Occipital lobe (tissue), 2 donors: Measurements from ENCODE around the gene AHCYL2. TPM values are rescaled to one million over a fixed set of nuclear protein-coding genes. Genes with fewer than 3 reads are reported as not detected.

Experiments used
- DNase-seq: peaks from one replicate; lab custom pipeline; 2025; lab: John Stamatoyannopoulos, UW
- total RNA-seq: library from RNA; depleted of rRNA; stranded (reverse); fragments of >200 nt; gene quantifications from one replicate; pipeline ENCODE4 v1.2.3, GENCODE V29; 2014

The AHCYL2 gene
- total RNA-seq = 22.8 TPM

DNA sequence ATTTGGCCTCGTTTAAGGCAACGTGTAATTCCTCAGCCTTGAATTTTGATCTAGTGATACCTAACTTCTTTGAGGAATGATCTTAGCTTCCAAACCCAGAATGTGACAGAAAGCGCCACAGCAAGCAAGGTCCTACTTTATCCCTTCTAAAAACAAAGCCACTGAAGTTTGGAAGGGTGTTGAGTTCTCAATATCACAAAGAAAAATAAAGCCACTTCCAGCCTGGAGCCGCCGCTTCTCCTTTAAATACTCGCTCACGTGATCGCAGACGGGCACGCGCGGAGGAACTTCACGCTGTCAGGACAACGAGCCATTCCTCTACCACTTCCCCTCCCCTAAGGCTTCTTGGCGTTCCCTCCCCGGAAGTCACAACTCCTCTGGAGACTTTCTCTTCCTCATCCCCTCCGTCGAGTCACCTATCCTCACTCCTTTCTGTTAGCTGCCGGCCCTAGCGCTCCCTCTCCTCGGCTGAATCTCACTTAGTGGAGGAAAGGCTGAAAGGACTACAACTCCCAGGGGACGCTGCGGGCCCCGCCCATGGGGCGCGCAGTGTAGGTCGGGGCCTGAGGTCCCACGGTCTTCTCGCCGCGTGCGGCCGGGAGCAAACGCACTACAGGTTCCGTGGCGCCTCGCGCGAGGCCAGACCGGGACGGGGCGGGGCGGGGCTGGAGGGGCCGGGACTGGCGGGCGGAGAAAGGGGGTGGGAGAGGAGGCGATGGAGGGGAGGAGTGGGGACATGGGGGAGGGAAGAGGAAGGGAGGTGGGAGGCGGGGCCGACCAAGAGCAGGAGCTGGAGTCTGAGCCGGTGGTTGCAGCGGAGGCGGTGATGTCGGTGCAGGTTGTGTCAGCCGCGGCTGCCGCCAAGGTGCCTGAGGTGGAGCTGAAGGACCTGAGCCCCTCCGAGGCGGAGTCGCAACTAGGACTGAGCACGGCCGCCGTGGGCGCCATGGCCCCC lies at the start of gene AHCYL2:
Gene AHCYL2 (plus strand): TSS at position 780 of the 955 bp plus-strand sequence.
- DNase-seq = peak; percentile 99

DNA sequence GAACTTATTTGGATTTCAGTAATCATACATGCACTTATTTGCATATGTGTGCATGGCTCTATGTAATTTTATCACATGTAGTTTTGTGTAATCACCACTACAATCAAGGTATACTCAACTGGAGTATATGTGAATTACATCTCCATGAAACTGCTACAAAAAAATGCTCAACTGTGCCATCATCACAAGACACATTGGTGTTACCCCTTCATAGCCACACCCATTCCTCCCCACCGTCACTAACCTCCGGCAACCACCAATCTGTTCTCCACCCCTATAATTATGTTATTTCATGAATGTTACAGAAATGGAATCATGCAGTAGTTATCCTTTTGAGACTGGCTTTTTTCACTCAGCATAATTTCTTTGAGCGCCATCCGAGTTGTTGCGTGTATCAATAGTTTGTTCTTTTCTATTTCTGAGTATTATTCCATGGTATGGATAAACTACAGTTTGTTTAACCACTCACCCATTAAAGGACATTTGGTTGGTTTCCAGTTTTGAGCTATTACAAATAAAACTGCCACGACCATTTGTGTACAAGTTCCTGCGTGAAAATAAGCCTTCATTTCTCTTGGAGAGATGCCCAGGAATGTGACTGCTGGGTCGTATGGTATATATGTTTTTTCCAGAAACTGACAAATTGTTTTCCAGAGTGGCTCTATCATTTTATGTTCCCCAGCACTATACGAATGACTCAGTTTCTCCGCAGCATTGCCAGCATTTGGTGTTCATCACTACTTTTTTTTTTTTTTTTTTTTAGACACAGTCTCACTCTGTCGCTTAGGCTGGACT lies 47.7 kb upstream of the AHCYL2 start:
- no peak for DNase-seq

DNA sequence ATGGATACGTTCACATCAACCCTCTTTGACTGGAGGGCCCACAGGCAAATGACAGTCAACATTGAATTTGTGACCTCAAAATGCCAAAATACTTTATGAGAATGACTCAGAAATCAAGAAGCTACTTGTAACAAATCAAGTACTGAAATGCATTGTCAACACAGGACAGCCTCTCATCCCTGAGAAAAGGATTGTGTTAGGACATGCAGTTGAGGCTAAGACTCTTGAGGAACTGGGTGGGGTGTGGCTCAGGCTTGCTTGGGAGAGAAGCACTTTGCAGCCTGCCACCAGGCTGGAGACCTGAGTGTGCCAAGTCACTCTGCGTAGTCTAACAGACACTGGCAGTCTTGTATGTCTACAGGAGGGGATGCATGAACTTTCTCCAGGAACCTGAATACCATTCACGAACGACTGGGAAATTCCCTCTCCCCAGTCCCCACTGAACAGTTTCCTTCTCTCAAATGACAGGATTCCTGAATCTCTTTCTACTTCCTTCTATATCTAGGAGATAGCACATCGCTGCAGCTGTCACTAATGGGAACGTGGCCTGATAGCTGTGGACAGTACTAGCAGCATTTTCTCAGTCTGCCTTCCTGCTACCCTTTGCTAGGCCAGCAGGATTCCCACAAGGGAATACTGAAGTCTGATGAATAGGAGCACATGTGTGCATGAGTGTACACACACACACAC lies 39.7 kb upstream of the AHCYL2 start:
- DNase-seq = no peak

GRCh38 chr7:129186749-129187260 lies 38.0 kb upstream of the AHCYL2 start:
- DNase-seq = no peak

DNA sequence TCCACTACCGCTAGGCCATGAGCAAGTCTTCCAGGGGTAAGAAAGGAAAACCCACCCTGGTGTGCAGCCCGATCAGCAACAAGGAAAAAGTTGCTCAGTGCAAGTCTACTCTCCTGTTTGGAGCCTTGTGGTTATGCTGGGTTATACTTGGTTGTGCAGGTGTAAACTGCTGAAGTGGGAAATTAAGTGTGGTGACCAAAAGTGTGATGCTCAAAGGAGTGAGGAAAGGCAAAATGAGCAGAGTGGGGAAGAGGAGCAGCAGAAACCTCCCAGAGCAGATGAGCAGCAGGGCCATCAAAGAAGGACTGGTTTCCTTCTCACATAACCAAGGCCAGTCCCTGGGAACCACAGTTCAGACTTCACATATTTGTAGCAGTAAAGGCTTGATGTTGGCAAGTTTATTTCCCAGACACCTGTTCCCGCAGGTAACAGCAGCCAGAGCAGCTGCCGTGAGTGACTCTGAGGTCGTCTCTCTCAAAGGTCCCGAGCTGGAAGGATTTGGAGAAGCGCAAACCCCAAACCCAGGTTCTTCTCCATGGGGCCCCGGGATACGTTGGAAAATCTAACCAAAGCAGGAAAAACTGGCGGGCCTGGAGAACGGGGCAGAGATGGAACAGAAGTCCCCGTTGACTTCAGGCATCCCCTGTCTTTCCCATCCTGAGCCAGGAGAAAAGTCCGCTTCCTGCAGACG lies 37.0 kb upstream of the AHCYL2 start:
- no peak for DNase-seq

DNA sequence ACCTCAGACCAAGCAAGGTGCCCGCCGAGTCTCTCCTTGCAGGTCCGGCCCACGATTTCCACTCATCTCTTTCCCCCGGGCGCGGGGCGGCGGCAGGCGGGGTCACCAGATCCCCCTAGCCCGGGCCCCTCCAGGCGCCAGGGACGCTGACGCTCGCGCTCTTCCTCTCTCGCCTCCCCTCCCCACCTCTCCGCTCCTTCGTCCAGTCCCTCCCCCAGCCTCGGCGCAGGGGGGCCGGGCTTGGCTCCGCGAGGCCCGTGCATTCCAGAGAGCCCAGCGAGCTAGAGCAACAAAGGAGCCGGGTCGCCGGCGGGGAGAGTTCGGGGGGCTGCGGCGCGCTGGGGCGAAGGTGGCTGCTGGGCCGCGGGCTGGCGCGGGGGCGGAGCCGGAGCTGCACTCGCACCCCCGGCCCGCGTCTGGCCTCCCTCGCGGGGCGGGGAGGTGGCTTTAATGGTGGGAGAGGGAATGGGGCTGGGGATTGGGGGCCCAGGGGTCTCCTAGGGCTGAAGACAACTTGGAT lies 36.4 kb upstream of the AHCYL2 start, which contains the start of gene SMO:
Gene SMO (plus strand): TSS at position 262 of the 520 bp plus-strand sequence. CDS start 519 bp downstream, outside the sequence.
- no peak for DNase-seq

DNA sequence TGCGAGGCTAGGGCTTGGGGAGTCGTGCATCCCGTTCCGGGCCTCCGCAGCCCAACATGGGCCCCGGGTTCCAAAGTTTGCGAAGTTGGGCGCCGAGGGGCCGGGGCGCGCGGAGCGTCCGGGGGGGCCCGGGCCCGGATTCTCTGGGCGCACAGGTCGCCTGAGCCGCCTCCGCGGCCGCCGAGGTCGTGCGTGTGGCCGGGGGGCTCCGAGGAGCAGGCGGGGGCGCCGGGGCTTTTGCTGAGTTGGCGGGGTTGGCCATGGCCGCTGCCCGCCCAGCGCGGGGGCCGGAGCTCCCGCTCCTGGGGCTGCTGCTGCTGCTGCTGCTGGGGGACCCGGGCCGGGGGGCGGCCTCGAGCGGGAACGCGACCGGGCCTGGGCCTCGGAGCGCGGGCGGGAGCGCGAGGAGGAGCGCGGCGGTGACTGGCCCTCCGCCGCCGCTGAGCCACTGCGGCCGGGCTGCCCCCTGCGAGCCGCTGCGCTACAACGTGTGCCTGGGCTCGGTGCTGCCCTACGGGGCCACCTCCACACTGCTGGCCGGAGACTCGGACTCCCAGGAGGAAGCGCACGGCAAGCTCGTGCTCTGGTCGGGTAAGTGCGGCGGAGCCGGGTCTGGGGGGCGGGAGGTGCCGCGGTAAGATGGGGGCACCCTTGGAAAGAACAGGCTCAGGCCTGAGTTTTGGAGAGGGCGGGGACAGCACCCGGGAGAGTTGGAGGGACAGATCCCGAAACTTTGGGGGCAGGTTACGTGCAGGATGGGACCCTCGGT lies 35.8 kb upstream of the AHCYL2 start:
- no peak for DNase-seq

DNA sequence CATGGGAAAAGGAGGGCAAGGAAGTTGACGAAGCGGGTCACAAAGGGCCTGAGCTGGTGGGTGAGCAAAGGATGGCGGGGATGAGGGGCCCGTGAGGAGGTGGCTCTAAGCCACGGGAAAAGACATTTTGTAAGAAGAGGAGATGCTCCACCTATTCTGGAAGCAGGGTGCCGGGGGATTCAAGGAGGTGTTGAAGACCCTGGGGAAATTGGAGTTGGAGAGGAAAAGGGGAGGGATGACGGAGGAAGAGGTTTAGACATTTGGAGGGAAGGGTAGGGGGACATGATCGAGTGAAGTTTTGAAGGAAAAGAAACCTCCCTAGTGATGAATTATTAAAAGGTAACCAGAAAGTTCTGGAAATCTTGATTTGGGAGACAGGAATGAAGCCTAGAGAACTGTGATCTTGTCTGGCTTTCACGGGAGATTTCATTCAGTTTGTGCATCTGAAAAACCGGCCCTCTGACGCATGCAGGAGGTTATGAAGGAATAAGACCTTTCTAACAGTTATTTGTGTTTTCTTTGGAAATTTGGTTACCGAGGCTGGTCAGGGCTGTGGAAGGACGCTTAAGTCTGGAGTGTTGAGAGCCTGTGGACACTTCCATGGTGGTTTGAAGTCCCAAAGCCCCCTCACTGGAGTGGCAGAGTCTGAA lies 35.0 kb upstream of the AHCYL2 start:
- no peak for DNase-seq

DNA sequence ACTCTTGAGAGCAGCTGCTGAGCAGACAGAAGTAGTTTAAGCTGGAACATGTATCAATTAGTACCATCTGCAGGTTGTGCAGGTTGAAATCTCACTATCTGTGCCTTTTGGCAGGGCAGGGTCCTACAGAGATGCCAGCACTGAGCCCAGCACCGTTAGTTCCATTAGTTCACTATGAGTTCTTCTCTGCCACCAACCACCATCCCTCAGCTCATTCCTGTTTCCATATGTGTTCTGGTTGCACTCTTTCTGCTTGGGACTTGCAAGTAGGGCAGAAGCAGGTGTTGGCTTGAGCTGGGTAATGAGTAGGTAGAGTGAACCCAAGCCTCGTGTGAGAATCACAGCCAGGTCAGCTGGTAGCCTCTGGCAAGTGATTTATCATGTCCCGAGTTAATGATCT lies 33.6 kb upstream of the AHCYL2 start:
- no peak for DNase-seq

GRCh38 chr7:129193892-129194291 lies 30.9 kb upstream of the AHCYL2 start:
- no peak for DNase-seq

GRCh38 chr7:129197771-129198170 lies 27.1 kb upstream of the AHCYL2 start:
- no peak for DNase-seq

DNA sequence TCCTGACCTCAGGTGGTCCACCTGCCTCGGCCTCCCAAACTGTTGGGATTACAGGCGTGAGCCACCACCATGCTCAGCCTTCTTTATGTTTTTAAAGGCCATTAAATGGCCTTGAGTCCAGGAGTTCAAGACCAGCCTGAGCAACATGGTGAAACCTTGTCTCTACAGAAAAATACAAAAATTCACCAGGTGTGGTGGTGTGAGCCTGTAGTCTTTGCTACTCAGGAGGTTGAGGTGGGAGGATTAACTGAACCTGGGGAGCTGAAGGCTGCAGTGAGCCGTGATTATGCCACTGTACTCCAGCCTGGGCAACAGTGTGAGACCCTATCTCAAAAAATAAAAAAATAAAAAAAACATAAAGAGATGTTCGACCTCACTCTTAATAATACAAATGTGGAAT lies 25.4 kb upstream of the AHCYL2 start:
- no peak for DNase-seq

DNA sequence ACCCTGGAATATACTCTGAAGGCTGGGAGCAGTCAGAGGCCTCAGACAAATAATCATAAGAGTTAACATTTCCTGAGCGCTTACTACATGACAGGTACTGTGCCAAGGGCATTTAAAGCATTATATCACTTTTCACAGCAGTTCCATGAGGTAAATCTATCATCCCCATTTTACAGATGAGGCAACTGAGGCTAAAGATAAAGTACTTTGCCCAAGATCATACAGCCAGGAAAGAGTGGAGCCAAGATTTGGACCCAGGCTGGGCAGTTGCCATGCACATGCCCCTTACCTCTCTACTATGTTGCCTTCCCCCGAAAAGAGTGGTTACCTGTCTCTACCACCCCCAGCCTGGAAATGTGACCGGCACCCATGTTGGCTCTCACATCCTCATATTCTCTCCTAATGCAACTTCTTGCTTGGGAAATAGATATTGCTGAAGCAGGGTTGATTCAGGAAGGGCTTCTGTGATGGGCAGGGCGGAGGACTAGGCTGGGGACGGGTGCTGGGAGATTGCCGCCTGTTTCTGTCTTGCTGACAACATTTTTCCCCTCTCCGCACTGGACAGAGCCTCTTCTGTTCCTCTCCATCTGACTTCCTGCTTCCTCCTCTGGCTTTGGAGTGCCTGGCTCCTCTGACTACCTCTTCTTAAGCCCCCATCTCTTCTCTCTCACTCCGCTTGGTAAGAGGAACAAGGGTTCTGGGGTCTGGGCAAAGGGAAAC lies 22.6 kb upstream of the AHCYL2 start:
- no peak for DNase-seq

DNA sequence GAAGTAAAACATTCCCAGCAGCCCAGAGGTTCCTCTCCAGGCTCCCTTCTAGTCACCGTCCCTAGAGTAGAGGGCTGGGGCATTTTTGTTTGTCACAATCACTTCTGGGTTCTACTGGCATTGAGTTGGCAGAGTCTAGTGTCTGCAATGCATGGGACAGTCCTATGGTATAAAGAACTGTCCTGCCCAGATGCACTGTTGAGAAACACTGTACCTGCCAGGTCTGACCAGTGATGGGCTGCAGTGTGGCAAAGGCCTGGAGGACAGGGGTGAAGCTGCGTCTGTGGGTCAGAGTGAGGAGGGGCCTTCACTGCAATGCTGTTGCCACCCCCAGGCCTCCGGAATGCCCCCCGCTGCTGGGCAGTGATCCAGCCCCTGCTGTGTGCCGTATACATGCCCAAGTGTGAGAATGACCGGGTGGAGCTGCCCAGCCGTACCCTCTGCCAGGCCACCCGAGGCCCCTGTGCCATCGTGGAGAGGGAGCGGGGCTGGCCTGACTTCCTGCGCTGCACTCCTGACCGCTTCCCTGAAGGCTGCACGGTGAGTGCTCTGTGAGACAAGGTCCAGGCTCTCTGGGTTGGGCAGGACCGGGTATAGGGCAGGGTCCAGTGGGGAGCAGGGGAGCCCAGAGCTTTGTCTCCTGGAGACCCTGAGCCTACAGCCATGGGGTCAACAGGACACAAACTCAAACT lies 21.6 kb upstream of the AHCYL2 start:
- DNase-seq = no peak

DNA sequence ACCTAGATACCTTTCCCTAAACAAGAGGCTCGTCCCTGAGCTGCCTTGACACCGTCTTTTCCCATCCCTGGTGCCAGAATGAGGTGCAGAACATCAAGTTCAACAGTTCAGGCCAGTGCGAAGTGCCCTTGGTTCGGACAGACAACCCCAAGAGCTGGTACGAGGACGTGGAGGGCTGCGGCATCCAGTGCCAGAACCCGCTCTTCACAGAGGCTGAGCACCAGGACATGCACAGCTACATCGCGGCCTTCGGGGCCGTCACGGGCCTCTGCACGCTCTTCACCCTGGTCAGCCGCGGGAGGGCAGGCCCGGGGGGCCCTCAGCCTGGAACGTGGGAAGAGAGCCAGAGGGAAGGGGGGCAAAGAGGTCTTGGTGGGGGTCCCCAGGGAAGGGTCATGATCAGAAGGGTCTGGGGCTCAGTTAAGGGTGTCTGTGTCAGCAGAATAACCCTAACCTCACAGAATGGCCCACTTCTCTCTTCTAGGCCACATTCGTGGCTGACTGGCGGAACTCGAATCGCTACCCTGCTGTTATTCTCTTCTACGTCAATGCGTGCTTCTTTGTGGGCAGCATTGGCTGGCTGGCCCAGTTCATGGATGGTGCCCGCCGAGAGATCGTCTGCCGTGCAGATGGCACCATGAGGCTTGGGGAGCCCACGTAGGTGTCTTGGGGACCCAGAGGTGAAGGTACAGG lies 19.6 kb upstream of the AHCYL2 start:
- no peak for DNase-seq

DNA sequence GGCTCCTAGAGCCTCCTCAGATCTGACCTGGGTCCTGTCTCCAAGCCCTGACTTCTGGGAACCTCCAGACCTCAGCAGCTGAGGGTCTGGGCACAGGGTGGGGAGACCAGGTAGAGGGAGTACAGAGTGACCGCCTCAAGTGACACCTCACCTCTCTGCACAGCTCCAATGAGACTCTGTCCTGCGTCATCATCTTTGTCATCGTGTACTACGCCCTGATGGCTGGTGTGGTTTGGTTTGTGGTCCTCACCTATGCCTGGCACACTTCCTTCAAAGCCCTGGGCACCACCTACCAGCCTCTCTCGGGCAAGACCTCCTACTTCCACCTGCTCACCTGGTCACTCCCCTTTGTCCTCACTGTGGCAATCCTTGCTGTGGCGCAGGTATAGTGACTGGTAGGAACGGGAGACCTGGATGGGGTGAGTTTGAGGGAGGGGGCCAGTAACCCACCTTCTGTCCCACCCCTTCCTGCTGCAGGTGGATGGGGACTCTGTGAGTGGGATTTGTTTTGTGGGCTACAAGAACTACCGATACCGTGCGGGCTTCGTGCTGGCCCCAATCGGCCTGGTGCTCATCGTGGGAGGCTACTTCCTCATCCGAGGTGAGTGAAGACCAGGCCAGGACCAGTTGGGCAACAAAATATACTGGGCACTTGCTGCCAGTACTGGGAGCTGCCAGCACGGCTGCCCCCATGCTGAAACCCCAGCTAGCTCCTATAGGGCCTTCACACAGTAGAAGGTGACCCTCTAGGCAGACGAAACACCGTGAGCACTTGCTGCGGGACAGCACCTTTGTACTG lies 18.6 kb upstream of the AHCYL2 start:
- DNase-seq = no peak

DNA sequence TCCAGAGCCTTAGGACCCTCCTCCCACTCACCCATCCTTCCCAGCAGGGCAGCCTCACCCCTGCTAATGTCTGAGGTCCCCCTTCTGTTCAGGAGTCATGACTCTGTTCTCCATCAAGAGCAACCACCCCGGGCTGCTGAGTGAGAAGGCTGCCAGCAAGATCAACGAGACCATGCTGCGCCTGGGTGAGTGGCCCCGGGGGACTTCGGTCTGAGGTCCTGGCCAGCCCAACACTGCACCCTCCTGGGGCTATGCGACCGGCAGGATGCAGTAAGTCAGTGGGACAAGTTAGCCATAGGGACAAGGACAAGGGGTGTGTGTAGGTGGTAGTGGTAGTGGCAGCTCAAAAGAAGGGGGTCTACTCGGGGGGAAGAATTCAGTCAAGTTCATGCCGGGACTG lies 16.2 kb upstream of the AHCYL2 start:
- no peak for DNase-seq
